GM23338 (cell line): Measurements from ENCODE around the gene USP24.

Source experiments
- CREB1 ChIP-seq: fragments of 250-450 bp; sonication (Bioruptor Pico); IDR thresholded peaks from 2 replicates; pipeline ENCODE4 v1.5.0; 2020; ENCODE audit warnings: low read depth, mild to moderate bottlenecking, moderate library complexity
- EZH2 ChIP-seq: fragments of 200-600 bp; sonication (generic); IDR thresholded peaks from one replicate; pipeline ENCODE4 v1.8.0; 2017; ENCODE audit warnings: antibody characterized with exemption, mild to moderate bottlenecking, low read depth; ENCODE audit not compliant: unreplicated experiment
- JUNB ChIP-seq: IDR thresholded peaks from one replicate; pipeline ENCODE4 v1.6.1; 2016; ENCODE audit warnings: antibody characterized with exemption; ENCODE audit not compliant: unreplicated experiment
- POLR2AphosphoS5 ChIP-seq: IDR thresholded peaks from 2 replicates; pipeline ENCODE4 v1.6.1; 2016; ENCODE audit warnings: antibody characterized with exemption, low read depth
- ZNF331 ChIP-seq: fragments of 250-450 bp; sonication (Bioruptor Pico); IDR thresholded peaks from 2 replicates; pipeline ENCODE4 v1.5.0; 2020; ENCODE audit warnings: low read depth, mild to moderate bottlenecking, moderate library complexity
- TF ChIP-seq, protein P1 (sequence below), 2 experiments: fragments of 200-600 bp in 1 of 2; sonication (generic) in 1 of 2; conservative IDR thresholded peaks; 2 replicates each; pipeline versions ENCODE4 v1.5.1 to v1.6.1; 2016 to 2017; ENCODE audit warnings: antibody characterized with exemption in 2 of 2, low read depth in 2 of 2, mild to moderate bottlenecking in 2 of 2, moderate library complexity in 1 of 2
- TF ChIP-seq, protein P2 (sequence below): IDR thresholded peaks from one replicate; pipeline ENCODE4 v1.6.1; 2018; ENCODE audit warnings: antibody characterized with exemption; ENCODE audit not compliant: unreplicated experiment
- TF ChIP-seq, protein P3 (sequence below): IDR thresholded peaks from 2 replicates; pipeline ENCODE4 v1.6.1; 2016; ENCODE audit warnings: antibody characterized with exemption

DNA sequence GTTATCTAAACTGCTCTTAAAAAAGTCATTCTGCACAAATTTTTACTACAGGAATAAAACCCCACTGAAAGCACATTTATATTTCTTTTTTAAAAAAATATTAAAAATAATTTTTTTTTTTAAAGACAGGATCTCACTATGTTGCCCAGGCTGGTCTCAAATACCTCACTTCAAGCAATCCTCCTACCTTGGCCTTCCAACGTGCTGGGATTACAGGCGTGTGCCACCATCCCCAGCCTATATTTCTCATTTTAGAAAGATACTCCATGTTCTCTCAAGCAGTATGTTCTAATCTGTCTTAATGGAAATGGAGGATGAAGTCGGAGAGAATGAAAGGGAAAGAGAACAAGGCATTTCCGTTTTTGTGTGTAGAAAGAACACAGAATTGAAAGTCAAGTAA lies 17.1 kb downstream of the USP24 start:
- TF ChIP-seq, protein P1, sequence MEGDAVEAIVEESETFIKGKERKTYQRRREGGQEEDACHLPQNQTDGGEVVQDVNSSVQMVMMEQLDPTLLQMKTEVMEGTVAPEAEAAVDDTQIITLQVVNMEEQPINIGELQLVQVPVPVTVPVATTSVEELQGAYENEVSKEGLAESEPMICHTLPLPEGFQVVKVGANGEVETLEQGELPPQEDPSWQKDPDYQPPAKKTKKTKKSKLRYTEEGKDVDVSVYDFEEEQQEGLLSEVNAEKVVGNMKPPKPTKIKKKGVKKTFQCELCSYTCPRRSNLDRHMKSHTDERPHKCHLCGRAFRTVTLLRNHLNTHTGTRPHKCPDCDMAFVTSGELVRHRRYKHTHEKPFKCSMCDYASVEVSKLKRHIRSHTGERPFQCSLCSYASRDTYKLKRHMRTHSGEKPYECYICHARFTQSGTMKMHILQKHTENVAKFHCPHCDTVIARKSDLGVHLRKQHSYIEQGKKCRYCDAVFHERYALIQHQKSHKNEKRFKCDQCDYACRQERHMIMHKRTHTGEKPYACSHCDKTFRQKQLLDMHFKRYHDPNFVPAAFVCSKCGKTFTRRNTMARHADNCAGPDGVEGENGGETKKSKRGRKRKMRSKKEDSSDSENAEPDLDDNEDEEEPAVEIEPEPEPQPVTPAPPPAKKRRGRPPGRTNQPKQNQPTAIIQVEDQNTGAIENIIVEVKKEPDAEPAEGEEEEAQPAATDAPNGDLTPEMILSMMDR (conservative IDR thresholded peaks at IDR 0.05; ENCODE audit: low read depth in 2 of 2): no peak
- TF ChIP-seq JUNB (no peak), EZH2 (no peak), CREB1 (CRISPR knock-in tag) (no peak), POLR2AphosphoS5 (no peak), ZNF331 (no peak)
- TF ChIP-seq, protein P2, sequence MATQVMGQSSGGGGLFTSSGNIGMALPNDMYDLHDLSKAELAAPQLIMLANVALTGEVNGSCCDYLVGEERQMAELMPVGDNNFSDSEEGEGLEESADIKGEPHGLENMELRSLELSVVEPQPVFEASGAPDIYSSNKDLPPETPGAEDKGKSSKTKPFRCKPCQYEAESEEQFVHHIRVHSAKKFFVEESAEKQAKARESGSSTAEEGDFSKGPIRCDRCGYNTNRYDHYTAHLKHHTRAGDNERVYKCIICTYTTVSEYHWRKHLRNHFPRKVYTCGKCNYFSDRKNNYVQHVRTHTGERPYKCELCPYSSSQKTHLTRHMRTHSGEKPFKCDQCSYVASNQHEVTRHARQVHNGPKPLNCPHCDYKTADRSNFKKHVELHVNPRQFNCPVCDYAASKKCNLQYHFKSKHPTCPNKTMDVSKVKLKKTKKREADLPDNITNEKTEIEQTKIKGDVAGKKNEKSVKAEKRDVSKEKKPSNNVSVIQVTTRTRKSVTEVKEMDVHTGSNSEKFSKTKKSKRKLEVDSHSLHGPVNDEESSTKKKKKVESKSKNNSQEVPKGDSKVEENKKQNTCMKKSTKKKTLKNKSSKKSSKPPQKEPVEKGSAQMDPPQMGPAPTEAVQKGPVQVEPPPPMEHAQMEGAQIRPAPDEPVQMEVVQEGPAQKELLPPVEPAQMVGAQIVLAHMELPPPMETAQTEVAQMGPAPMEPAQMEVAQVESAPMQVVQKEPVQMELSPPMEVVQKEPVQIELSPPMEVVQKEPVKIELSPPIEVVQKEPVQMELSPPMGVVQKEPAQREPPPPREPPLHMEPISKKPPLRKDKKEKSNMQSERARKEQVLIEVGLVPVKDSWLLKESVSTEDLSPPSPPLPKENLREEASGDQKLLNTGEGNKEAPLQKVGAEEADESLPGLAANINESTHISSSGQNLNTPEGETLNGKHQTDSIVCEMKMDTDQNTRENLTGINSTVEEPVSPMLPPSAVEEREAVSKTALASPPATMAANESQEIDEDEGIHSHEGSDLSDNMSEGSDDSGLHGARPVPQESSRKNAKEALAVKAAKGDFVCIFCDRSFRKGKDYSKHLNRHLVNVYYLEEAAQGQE: no peak
- TF ChIP-seq, protein P3, sequence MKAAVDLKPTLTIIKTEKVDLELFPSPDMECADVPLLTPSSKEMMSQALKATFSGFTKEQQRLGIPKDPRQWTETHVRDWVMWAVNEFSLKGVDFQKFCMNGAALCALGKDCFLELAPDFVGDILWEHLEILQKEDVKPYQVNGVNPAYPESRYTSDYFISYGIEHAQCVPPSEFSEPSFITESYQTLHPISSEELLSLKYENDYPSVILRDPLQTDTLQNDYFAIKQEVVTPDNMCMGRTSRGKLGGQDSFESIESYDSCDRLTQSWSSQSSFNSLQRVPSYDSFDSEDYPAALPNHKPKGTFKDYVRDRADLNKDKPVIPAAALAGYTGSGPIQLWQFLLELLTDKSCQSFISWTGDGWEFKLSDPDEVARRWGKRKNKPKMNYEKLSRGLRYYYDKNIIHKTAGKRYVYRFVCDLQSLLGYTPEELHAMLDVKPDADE: no peak
